Peyer's patch (tissue), 4 donors: Measurements from ENCODE around the gene GPR132.

Experiments
- CTCF ChIP-seq, 6 experiments: fragments of 450-650 bp in 4 of 6; fragments of 200-600 bp in 2 of 6; sonication (generic) in 1 of 6; IDR thresholded peaks; one replicate each; pipeline ENCODE4 v1.5.1; 2017 to 2019; ENCODE audit warnings: antibody characterized with exemption in 6 of 6, mild to moderate bottlenecking in 3 of 6, moderate library complexity in 1 of 6
- POLR2A ChIP-seq, 2 donors: fragments of 450-650 bp; IDR thresholded peaks; one replicate each; pipeline ENCODE4 v1.5.1; 2017; ENCODE audit warnings: antibody characterized with exemption in 2 of 2, mild to moderate bottlenecking in 2 of 2, moderate library complexity in 2 of 2

GRCh38 chr14:105078294-105078693 is 13.1 kb upstream of the GPR132 start:
- TF ChIP-seq POLR2A (IDR thresholded peaks at IDR 0.05) = no peak
- TF ChIP-seq CTCF (IDR thresholded peaks at IDR 0.05) = no peak
